Activated CD8-positive, alpha-beta memory T cell treated with anti-CD3 and anti-CD28 coated beads for 1 hour (primary cell): ENCODE measurements around the gene PDE9A.

Experiments used
- DNase-seq, 2 donors: peaks; one replicate each; pipeline ENCODE4 v3.0.0-alpha.2; 2020; ENCODE audit warnings: low read depth in 1 of 2; ENCODE audit errors: extremely low read depth in 1 of 2

PDE9A gene

DNA sequence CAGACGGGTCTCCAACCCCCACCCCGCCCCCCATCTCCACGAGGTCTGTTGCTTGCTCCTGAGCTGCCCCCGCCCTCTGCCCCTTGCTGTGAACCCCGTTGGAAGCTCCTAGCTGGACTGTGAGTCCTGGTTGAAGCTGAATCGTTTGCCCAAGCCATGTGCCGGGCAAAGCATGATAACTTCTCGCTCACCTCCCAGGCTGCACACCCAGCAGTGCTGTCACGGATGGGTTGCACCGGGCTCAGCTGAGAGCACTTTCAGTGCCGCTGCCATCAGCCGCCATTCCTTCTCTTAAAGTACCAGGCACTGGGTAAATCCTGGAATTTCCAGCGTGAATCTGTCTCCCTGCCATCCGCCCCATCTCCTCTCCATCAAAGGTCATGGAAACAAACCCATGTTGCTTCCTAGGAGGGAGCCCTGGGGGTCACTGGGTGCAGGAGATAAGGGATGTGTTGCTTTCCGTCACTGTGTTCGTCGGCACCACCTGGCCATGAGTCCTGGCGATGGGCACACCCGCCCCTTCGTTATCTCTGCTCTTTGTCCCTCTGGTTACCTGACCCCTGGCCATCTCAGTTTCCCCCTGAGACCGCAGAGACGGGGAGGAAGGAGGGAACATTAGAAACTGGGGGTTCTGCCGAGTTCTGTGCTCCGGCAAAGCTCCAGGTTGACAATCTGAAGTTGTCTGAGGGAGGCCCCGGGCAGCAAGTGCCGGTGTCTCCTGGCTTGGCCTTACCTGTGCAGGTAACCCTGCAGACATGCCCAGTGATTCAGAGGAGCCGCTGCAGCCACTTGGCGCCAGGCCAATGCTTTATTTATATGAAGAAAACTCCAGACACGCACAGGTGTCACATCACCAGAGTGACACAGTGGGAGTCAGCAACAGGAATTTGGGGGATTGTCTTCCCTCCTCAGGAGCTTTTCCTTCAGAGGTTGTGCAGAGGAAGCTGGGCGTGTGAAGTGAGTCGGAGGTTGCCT lies 2.7 kb downstream of the PDE9A start:
- DNase-seq = no peak

DNA sequence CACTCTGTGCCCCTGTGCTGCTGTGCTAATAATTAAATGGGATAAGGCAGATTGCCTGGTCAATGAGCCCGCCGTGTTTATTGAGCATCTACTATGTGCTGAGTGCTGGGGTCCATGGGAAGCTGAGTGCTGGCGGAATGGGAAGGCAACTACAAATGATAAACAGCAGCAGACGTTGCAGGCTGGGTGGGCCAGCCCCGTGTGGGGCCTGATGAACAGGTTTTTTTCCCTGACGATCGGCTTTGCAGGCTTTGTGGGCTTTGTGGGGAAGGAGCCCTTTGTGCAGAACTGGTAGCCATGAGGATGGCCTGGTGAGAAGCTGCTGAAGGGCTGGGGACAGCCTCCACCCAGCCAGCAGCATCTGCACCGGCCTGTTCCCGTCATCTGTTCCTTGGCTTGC lies 3.5 kb downstream of the PDE9A start:
- no peak for DNase-seq

DNA sequence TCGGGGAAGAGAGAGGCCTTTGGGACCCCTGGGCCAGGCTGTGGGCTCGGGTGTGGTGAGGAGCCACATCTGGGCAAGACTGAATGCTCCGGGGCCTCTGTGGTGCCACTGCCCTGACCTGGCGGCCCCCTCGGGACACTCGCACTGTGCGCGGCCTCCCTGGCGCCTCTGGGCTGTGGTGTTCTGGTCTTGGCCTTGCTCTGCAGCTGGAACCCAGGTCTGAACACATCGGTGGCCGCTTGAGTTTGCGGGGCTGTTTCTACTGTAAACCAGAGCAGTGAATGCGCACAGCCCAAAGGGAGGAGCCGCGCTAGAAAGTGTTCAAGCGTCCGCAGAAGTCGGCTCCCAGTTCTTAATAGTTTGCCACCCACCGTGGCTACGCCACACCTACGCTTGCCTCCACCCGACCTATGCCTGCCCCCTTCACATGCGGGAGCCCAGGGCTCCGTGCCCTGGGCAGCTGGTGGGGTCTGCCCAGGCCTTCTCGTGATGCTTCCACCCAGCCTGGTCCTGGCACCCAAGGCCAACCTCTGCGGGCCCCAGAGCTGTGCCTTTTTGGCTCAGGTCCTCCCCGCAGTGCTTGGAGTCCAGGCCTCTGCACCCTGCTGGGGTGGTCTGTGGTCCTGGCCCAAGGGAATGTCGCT lies 4.4 kb downstream of the PDE9A start:
- no peak for DNase-seq

DNA sequence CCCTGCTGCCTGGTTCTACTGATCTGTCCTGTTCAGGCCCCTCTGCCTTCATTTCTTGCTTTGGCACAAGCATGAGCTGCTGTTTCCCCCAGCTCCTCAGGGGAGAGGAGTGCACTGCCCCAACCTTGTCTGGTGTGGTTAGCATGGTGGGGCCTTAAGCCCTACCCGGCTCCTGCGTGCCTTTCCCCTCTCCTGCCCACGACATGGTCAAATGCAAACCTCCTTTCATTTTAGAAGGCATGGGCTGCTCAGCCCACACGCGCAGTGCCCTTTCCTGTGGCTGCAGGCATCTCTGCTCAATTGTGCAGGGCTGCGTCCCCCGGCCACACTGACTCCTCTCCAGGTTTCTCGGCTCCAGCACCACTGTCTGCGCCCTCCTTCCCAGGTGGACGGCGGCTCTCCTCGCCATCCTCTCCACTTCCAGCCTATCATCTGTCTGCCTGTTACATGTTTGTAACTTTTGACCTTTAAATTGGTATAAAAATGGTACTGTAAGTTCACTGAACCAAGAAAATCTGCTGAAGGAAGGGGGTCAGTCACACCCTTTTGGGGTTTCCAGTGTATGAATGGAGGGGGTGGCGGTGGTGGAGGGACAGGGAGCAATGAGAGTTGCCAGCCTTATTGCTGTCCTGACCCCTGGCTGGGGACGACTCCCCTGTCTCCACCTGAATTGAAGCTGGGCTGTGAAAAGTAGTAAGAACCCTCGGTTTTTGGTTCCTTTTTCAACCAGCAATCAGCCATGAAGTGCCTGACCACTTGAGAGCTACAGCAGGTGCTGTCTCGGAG lies 5.1 kb downstream of the PDE9A start:
- no peak for DNase-seq

DNA sequence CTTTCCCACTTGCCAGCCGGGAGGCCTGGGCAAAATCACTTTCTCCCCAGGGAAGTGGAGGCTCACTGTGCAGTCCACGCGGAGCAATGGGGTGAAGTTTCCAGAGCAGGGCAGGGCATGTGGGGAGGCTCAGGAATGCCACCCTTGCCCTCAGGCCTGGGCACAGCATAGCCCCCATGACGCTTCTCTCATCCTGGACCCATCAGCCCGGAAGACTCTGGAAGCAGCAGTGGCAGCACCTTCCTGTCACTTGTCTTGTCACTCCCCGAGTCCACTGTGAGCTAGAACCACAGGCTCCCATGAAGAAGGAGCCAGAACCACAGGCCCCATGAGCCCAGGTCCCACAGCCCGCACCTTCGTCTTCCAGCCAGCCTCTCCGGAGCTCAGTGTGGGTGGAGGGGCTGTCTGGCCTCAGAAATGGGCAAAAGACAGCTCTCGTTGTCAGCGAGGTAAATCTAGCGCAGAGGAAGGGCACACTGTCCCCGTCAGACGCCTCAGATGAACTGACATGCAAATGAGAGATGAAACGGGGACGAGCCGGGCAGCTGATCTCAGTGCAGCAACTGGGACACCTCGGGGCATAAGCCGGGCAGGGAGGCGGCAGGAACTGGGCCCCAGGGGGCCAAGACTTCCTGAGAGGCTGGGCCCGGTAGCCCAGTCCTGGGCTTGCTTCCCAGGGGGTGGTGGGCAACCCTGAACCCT lies 6.1 kb downstream of the PDE9A start:
- no peak for DNase-seq

DNA sequence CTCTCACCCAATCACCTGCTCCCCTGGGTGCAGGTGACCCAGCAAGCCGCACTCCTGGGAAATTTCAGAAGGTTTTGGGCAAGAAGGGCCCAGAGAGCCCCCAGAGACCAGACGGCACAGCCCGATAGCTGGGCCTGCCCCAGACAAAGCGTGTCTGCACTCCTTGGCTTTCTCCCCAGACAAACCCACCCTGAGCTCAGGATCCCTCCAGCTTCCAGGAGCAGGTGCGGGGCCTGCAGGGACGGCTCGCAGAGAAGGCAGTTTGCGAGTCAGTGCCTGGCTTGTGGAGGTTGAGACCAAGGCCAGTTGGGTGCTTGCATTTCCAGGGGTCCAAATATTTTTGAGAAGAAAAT lies 6.7 kb downstream of the PDE9A start:
- DNase-seq = no peak

DNA sequence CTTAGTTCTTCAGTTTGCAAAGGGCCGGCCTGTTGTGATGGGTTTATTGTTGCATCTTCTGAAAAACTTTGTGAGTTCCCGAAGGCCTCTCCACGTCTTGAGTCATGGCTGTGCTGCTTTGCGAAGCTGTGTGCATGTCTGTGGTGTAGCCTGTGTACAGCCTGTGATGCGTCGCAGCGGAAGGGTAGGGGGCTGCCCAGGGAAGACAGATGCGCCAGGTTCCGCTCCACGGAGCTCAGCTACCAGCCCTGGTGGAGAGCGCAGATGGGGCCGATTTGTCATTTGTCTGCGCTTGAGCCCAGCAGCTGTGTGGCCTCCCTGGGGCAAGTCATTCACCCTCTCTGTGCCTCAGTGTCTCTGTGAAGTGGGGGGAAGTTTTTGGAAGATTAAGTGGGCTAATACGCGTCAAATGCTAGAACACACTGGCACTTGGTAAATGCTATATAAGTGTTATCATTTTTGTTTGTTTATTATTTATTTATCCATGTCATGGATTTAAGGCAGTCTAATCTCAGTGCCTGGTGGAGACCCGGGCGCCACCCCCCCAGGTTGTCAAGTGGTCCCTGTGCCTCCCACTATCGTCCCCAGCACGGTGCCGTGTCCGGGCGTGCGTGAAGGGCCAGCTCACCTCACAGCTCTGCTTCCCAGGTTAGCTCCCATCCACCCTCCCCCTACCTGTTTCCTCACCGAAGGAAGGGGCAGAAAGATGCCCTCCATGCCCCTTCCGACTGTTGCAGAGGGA lies 8.4 kb downstream of the PDE9A start:
- no peak for DNase-seq

DNA sequence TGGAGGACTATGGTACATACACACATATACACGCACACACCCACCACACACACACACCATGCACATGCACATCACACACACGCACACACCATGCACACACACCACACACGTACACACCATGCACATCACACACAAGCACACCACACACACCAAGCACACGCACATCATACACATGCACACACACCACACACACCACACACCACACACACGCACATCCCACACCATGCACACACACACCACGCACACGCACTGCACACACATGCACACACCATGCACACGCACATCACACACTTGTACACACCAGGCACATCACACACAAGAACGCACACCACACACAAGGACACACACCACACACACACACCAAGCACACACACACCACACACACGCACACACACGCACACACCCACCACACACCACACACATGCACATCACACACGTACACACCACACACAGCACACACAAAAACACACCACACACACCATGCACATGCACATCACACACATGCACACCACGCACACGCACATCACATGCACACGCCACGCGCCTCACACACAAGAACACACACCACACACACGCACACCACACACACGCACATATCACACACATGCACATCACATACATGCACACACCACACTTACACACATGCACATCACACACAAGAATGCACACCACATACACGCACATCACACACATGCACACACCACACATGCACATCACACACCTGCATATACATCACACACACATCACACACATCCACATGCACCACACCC lies 9.2 kb downstream of the PDE9A start:
- no peak for DNase-seq

DNA sequence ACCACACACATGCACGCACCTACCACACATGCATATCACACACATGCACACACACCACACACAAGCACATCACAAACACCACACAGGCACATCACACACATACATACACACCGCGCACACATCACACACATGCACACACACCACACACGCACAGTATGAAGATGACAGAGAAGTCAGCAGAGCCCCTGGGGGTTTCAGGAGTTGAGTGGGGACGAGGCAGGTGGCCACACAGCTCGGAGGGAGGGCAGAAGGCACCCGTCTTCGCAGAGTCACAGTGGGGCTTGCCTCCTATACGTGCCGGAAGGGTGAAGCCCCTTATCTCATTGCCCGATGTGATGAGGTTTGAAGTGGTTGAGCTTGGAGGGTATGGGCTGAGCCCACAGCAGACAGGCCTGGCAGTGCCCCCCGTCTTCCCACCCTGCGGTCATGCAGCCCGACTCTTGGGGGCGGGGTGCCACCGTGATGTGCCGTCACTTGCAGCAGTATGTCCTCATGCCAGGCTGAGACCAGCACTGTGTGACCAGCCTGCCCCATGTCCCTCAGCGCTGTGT lies 9.9 kb downstream of the PDE9A start:
- DNase-seq = no peak

DNA sequence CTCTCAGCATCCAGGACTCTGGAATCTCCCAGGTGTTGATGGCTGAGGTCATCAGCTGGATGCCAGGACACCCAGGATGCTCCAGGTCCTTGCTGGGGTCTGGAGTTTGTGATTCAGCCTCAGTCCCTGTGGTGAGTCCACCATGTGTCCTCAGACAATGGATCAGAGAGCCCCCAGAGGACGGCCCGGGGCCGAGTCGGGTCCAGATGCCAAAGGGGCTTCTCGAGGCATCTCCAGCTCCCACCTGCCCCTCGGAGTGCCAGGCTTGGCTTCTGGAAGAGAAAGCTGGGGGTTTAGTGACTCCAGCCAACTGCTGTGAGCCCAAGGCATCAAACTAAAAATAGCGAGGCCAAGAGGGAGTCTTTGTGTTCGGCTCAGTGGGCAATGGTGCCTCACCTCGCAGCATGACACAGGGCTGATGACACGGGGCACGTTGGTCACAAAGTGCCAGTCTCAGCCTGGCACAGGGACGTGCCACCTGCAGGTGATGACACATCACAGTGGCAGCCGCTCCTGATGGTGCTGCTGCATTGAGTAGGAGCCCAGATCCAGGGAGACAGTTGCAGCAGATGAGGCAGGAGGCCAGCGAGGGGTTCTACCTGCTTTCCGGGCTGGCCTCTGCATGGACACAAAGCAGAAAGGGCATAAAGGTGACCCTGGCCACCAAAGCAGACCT lies 10.6 kb downstream of the PDE9A start:
- no peak for DNase-seq

DNA sequence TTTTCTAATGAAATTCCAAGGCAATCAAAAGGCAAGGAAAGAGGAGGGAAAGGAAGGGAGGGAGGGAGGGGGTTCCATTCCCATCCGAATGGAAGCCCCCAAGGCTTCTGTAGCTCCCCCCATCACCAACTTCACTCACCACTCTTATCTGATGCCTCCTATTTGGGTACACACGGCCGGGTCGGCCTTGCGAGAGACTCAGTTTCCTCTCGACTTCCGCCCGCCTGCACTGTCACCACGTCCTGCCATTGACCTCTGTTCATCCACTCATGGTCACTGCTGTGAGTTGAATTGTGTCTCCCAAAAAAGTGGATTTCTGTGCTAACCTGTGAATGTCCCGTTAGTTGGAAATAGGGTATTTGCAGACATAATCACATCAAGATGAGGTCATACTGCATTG lies 11.2 kb downstream of the PDE9A start:
- no peak for DNase-seq

DNA sequence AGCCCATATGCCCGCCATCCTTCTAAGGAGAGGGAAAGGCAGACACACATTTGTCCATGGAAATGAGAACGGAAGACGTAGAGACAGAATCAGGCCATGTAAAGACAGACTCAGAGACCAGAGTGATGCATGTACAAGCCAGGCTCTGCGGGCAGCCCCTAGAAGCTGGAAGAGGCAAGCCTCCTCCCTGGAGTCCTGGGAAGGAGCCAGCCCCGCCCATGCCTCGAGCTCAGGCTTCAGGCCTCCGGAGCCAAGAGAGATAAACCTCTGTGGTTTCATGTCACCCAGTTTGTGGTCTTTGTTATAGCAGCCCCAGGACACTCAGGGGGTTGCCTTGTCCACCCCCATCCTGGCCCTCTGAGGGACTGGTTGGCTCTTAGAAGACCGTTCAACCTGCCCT lies 11.6 kb downstream of the PDE9A start:
- no peak for DNase-seq

DNA sequence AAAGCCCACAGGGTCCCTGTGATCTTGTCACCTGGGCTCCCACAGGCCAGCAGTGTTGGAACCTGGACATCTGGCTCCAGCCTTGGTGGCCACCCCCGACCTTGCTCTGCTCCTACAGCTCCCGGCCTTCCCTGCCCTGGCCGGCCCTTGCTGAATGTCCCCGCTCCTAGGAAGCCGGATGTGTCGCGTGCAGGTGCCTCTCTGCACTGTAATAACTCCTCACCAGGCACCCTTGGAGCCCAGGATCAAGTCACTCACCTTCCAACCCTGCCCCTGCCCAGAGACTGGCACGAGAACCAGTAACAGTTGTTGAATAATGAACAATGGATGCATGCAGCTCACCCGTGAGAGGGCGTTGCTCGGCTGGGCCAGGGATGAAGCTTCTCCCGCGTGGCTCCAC lies 12.1 kb downstream of the PDE9A start:
- no peak for DNase-seq

DNA sequence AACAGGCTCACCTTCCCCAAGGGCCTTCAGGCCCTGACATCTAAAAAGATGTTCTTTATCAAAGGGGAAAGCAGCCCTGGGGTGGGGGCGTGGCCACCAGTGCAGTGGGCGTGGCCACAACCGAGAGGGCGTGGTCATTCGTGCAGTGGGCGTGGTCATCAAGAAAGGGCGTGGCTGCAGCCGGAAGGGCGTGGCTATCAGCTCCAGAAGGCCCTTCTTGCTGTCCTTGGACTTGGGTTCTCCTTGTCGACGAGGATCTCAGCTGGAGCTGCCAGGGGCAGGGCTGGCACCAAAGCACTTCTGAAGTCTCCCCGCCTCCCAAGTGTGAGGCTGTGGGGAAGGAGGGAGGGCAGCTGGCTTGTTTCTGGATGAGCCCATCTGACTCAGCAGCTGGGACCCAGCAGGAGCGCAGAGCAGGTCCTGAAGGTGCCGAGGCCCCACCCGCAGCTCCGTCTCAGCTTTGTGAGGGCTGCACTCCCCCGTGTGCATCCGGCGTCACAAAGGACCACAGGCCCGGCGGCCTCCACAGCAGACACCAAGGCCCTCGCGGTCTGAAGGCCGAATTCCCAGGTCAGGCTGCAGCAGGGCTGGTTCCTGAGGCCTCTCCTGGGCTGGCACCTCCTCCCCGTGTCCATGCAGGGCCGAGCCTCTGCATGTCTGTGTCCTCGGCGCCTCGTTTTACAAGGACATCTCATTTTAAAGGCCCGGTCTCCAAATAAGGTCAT lies 12.8 kb downstream of the PDE9A start:
- DNase-seq = no peak

DNA sequence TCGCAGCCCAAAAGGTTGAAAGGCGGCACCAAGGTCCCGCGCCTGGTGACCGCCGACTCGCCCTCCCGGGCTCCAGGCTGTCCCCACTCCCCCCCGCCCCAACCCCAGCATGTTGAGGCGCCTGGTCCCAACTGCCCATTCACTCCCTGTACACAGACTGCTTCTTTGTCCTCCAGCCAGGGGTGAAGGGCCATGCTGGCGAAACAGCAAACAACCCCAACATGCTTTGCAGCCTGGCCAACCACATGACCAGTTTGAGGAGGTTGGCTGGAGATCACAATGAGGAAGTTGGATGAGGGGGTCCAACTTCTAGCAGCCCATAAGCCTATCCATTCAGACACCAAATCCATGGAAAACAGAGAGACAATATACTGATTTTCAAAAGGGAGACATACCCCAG lies 13.5 kb downstream of the PDE9A start:
- no peak for DNase-seq

DNA sequence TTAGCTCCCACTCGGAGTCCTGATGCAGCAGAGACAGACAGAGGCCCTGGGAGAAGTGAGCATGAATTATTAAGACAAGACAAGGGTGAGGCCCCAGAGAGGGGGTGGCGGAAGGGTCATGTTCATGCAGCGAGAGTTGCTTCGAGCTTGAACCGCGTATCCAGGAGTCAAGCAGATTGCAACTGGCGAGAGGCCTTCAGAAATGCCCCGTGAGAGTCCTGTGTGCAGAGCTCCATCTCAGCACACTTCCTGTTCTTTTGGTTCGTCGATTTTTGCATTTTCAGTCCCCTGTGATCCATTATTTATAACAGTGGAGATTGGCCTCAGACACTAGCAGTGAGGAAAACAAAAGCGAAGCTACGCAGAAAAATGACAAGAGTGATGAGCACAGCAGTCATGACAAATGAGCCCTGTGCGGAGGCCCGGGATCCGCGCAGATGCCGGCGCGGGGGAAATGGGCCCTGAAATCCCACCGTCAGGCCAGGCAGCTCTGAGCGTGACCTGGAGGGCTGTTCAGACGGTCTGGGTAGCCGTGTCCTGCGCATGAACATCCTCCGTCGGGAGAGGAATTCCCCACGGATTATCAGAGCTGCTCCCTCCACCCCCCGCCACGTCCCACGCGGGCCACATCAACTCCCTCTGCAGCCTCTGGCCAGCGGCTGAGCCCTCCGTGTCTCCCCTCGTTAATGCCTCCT lies 15.0 kb downstream of the PDE9A start:
- DNase-seq = no peak

DNA sequence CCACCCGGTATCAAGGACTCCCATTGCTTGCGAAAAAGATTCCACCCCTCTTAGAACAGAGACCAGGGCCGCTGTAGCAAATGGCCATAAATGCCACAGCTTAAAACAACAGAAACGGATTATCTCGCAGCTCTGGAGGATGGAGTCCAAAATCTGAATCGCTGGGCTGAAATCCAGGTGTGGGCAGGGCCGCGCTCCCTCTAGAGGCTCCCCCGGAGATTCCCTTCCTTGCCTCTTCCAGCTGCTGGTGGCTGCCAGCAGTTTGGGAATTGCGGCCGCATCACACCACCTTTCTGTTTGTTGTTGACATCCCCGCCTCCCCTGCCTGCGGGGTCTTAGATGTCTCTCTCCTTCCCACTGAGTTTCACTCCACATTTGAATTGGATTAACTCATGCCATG lies 15.6 kb downstream of the PDE9A start:
- DNase-seq = no peak
